Epithelial cell of proximal tubule (primary cell): ENCODE data around the gene SLC52A1. TPM values are rescaled to one million over a fixed set of nuclear protein-coding genes. Genes with fewer than 3 reads are reported as not detected.
"Not testable (repeated sequence)": the region's sequence is repeated elsewhere in the genome, so short reads cannot be mapped to it uniquely, and the experiment has no call there.

Source experiments
- DNase-seq: peaks from one replicate; pipeline ENCODE4 v3.0.0-alpha.2; 2011; ENCODE audit warnings: low read depth
- H3K4me3 ChIP-seq: 2 replicates; pipeline ENCODE4 v1.5.1; 2011; ENCODE audit warnings: low read depth, mild to moderate bottlenecking, low read length
- total RNA-seq: library from RNA; depleted of rRNA; stranded (reverse); fragments of >200 nt; gene quantifications from 2 replicates; pipeline ENCODE4 v1.2.3, GENCODE V29; 2015
- TF ChIP-seq, protein P1 (sequence below): conservative IDR thresholded peaks from 2 replicates; pipeline ENCODE4 v1.5.1; 2012; ENCODE audit warnings: low read depth, mild to moderate bottlenecking, low read length

SLC52A1 gene
- total RNA-seq, 1 donor from 2014 or later = 1.3 TPM

DNA sequence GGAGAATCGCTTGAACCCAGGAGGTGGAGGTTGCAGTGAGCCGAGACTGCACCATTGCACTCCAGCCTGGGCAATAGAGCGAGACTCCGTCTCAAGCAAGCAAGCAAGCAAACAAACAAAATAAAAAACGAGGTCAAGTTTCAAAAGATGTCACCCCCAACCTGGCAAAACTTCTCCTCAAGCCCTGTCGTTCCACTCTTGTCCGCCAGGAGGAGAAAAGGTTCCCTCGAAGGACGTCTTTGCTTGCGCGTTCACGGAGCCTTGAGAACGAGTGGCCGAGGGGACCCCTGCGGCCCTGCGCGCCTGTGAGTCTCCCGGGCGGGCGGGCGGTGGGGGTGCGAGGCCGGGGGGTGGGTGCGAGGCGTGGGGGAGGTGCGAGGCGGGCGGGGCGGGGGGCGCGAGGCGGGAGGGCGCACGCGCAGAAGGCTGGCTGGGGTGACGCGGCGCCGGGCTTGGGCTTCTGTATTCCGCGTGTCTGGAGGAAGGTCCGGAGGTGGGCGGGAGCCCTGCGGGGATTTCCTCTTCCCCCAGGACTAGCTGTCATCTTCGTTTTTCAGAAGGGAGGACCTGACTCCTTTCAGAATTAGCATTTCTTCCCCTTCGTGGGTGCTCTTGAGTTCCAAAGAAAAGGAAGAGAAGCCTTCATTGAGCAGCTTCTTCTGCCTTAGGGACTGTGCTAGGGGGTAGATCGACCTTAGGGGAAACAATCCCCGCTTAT is 3.7 kb downstream of the SLC52A1 start:
- TF ChIP-seq, protein P1, sequence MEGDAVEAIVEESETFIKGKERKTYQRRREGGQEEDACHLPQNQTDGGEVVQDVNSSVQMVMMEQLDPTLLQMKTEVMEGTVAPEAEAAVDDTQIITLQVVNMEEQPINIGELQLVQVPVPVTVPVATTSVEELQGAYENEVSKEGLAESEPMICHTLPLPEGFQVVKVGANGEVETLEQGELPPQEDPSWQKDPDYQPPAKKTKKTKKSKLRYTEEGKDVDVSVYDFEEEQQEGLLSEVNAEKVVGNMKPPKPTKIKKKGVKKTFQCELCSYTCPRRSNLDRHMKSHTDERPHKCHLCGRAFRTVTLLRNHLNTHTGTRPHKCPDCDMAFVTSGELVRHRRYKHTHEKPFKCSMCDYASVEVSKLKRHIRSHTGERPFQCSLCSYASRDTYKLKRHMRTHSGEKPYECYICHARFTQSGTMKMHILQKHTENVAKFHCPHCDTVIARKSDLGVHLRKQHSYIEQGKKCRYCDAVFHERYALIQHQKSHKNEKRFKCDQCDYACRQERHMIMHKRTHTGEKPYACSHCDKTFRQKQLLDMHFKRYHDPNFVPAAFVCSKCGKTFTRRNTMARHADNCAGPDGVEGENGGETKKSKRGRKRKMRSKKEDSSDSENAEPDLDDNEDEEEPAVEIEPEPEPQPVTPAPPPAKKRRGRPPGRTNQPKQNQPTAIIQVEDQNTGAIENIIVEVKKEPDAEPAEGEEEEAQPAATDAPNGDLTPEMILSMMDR = peak; percentile 76
- no peak for DNase-seq
- H3K4me3 ChIP-seq = peak overlapping the region; percentile 33

DNA sequence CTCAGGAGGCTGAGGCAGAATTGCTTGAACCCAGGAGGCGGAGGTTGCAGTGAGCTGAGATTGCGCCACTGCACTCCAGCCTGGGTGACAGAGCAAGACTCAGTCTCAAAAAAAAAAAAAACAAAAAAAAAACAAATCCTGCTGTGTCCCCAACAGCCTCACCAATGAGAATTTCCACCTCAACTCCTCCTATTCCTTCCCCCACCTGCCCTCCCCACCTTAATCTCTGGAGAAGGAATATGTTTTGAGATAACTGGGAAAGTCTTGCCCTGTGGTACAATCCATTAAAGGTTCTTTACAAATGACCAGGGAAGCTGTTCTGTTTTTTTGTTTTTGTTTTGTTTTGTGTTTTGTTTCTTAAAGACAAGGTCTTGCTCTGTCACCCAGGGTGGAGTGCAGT is 5.1 kb downstream of the SLC52A1 start:
- H3K4me3 ChIP-seq, DNase-seq: not testable (repeated sequence)

DNA sequence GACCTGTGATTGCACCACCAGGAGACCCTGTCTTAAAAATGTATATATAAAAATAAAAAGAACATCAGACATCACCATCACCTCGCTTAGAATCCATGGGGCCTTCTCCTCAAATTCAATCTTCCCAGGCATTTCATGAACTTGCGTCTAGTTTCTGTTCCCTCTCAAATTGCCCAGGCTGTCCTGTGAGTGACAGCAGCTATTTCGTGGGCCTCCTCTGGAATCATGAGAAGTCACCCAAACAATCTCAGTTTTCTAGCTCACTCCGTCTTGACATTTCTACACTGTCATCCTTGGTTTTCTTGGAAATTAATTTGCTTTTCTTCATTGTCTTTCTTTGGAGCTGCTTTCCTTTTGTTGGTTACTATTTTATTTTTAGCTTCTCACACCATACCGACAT is 7.3 kb downstream of the SLC52A1 start:
- H3K4me3 ChIP-seq = no peak overlapping the region
- DNase-seq = no peak
- TF ChIP-seq, protein P1 = no peak

DNA sequence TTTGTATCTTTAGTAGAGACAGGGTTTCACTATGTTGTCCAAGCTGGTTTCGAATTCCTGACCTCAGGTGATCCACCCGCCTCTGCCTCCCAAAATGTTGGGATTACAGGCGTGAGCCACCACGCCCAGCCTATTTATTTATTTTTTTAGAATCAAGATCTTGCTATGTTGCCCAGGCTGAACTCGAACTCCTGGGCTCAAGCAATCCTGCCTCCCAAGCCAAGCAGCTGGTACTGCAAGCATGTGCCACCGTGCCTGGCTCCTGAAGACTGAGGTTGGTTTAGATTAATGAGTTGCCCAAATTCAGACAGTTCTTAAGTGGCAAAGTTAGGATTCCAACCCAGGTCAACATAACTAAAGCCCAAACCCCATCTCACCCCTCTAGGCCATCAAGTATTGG is 7.9 kb downstream of the SLC52A1 start:
- TF ChIP-seq, protein P1 = no peak
- DNase-seq = no peak
- H3K4me3 ChIP-seq = no peak overlapping the region

DNA sequence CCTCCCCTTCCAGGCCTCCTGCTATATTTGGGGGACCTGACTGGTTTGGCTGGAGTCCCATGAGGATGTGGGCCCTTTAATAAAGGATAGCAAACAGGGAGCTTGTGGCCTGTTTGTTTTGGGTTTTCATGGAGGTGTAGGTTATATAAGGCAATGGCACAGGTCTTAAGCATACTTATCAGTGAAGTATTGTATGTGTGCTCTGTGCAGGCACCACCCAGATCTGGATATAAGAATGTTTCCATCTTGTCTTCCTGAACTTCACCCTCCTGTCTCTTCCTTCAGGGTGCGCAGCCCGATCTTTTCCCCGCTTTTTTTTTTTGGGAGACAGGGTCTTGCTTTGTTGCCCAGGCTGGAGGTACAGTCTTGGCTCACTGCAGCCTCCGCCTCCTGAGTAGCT is 10.6 kb downstream of the SLC52A1 start:
- DNase-seq = no peak
- no peak overlapping the region for H3K4me3 ChIP-seq
- TF ChIP-seq, protein P1 = no peak

DNA sequence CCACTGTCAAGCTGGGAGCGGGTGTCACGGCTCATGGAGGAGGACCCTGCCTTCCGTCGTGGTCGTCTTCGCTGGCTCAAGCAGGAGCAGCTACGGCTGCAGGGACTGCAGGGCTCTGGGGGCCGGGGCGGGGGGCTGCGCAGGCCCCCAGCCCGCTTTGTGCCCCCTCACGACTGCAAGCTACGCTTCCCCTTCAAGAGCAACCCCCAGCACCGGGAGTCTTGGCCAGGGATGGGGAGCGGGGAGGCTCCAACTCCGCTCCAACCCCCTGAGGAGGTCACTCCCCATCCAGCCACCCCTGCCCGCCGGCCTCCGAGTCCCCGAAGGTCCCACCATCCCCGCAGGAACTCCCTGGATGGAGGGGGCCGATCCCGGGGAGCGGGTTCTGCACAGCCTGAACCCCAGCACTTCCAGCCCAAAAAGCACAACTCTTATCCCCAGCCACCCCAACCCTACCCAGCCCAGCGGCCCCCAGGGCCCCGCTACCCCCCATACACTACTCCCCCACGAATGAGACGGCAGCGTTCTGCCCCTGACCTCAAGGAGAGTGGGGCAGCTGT is 11.6 kb downstream of the SLC52A1 start:
- no peak for DNase-seq
- H3K4me3 ChIP-seq = no peak overlapping the region
- TF ChIP-seq, protein P1 = no peak

DNA sequence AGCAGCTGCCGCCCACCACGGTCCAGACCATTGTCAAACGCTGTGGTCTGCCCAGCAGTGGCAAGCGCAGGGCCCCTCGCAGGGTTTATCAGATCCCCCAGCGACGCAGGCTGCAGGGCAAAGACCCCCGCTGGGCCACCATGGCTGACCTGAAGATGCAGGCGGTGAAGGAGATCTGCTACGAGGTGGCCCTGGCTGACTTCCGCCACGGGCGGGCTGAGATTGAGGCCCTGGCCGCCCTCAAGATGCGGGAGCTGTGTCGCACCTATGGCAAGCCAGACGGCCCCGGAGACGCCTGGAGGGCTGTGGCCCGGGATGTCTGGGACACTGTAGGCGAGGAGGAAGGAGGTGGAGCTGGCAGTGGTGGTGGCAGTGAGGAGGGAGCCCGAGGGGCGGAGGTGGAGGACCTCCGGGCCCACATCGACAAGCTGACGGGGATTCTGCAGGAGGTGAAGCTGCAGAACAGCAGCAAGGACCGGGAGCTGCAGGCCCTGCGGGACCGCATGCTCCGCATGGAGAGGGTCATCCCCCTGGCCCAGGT is 13.0 kb downstream of the SLC52A1 start:
- DNase-seq = no peak
- TF ChIP-seq, protein P1 = no peak
- H3K4me3 ChIP-seq = no peak overlapping the region
